Putamen (tissue), 1 donor: ENCODE measurements around the gene CLIP1.
"Not testable (repeated sequence)": the region's sequence is repeated elsewhere in the genome, so short reads cannot be mapped to it uniquely, and the experiment has no call there.

Experiments
- DNase-seq: peaks from one replicate; pipeline ENCODE4 v3.0.0-alpha.2; 2016; ENCODE audit warnings: low spot score

CLIP1 gene

DNA sequence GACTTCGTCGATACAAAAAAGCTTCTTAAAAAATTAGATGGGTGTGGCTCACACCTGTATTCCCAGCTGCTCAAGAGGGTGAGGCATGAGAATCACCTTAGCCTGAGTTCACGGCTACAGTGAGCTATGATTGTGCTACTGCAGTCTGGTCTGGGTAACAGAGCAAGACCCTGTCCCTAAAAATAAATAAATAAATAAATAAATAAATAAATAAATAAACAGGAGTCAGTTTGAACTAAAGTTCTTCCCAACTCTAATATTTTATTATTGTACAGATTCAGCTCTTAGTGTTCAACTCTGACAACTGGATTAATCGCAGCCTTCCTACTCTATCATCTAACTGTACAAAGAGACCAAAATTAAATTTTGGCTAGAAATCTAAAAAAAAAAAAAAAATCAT is 12.7 kb upstream of the CLIP1 start:
- DNase-seq = no peak

DNA sequence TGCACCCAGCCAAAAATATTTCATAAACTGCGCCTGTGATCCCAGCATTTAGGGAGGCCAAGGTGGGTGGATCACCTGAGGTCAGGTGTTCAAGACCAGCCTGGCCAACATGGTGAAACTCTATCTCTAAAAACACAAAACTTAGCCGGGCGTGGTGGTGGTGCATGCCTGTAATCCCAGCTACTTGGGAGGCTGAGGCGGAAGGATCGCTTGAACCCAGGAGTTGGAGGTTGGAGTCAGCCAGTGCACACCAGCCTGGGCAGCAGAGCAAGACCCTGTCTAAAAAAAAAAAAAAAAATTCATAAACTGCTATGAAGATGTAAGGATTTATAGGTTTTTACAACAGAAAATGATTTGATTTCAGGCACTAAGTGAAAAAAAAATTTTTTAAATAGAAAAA is 6.6 kb upstream of the CLIP1 start:
- not testable (repeated sequence) for DNase-seq

DNA sequence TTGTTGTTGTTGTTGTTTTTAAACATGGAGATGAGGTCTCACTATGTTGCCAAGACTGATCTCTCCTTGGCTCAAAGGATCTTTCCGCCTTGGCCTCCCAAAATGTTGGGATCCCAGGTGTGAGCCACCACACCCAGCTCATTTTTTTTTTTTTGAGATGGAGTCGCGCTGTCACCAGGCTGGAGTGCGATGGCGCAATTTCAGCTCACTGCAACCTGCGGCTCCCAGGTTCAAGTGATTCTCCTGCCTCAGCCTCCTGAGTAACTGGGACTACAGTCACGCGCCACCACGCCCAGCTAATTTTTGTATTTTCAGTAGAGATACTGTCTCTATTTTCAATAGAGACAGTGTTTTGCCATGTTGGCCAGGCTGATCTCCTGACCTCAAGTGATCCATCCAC is 4.9 kb upstream of the CLIP1 start:
- DNase-seq = no peak

DNA sequence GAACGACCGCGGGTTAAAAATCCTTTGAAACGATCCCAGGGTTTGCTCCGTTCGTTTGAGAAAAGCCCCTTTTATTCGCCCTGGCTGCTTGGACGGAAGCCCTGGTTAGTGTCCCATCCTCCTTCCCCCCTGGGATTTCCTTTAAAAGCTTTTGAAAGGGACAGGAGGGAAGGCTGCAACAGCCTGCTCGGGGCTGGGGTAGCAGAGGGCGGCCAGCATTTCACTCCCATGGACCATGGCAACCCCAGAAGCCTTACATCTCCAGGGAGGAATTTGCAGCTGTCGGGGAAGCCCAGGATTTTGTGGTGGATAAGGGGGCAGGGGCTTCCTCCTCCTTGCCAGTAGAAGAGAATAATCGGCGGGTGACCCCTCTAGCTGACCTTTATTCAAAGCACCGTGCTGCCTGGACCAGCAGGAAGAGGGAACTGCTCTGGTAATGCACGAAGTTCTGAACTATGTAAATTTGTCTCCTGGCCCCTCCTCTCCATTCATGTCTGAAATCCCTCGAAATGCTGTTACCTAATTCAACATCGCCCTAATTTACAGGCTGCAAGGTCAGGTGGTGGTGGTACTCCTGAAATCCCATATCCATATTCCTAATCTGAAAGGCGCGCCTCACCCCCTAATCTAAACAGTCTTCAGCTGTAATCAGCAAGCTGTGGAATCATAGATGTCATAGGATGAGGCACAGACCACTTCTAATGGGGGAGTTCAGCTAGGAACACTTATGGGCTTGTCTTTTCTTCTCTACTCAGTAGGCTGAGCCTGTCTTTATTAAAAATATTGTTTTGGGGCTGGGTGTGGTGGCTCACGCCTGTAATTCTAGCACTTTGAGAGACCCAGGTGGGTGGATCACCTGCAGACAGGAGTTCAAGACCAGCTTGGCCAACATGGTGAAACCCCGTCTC is 1.0 kb upstream of the CLIP1 start:
- DNase-seq = no peak

DNA sequence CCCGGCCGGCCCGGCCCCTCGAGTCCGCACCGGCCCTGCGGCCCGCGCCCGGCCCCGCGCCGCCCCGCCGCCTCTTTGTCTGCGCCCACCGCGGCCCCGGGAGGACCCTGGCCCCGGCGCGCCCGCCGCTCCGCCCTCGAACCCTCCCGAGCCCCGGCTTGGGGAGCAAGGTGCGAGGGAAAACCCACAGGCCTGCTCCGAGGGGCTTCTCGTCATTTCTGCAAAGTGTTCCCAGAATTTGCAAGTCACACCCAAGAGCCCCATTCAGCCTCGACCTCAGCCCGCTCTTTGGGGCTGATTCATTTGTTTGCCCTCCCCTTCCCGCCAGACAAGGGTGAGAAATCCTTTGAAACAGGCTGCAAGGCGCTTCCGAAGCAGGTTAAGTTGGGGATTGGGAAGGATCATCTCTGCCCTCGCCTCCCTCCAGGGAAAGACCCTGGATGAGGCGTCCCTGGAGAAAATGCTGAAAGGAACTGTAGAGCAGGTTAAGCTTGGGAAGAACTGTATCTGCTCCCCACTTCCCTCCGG is 325 bp upstream of the CLIP1 start:
- DNase-seq = no peak

DNA sequence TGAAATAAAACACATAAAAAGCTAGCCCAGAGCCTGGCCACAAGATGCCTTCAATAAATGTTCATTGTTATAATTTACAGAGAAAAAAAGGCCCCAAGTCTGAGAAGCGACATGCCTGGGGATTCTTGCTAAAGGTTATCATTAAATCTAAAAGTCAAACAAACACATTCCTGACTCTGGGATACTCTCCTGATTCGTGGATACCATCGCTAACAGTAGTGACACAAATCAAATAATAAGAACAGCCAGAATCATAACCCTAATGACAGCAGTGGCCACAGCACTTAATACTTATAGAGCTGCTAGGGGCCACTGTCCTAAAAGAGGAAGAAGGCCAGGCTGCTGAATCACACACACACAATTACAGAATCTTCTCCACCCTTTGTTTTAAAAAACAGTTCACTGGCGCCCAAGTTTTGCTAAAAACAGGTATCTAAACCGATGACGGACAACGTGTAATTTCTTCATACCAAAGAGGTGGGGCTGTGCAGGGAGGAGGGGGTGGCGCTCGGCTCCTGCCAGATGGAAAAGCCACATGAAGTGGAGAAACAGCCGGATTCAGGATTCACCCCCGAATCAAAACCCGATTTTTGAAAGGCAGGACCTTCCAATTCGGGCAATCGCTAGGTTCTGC is 1.2 kb downstream of the CLIP1 start:
- DNase-seq = no peak

DNA sequence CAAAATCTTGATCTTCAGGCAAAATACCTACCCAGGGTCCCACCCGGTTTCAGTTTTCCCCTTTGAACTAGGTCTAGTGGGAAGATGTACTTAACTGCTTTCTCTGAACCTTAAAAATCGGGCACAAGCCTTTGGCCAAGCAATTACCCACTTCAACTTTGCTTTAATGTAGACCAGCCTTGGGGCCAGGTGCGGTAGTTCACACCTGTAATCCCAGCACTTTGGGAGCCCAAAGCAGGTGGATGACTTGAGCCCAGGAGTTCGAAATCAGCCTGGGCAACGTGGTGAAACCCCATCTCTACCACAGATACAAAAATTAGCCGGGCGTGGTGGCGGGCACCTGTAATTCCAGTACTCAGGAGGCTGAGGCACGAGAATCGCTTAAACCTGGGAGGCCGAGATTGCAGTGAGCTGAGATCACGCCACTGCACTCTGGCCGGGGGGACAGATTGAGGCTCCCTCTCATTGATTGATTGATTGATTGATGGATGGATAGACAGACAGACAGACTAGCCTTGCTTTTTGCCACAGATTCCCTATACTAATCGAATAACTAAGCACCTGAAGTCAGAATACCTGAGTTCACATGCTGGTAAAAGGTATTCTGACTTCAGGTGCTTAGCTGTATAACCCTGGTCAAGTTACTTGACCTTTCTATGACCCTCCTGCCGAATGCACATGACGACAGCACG is 1.9 kb downstream of the CLIP1 start:
- DNase-seq = no peak

DNA sequence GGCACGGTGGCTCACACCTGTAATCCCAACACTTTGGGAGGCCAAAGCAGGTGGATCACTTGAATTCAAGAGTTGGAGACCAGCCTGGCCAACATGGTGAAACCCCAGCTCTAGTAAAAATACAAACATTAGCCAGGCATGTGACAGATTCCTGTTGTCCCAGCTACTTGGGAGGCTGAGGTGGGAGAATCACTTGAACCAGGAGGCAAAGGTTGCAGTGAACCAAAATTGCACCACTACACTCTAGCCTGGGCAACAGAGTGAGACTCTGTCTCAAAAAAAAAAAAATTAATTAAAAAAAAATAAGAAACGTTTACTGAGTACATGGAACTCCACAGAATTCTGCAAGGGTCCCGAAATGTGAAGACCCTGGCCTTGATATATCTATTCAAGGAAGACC is 3.4 kb downstream of the CLIP1 start:
- DNase-seq = not testable (repeated sequence)

DNA sequence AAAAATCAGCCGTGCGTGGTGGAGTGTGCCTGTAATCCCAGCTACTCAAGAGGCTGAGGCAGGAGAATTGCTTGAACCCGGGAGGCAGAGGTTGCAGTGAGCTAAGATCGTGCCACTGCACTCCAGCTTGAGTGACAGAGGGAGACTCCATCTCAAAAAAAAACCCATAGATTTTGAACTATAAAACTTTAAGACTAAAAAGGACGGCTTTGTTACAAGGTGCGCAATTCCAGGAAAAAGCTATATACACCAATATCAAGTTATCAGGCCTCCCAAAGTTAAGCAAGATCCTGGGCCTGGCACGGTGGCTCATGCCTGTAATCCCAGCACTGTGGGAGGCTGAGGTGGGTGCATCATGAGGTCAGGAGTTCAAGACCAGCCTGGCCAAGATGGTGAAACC is 6.8 kb downstream of the CLIP1 start:
- not testable (repeated sequence) for DNase-seq

DNA sequence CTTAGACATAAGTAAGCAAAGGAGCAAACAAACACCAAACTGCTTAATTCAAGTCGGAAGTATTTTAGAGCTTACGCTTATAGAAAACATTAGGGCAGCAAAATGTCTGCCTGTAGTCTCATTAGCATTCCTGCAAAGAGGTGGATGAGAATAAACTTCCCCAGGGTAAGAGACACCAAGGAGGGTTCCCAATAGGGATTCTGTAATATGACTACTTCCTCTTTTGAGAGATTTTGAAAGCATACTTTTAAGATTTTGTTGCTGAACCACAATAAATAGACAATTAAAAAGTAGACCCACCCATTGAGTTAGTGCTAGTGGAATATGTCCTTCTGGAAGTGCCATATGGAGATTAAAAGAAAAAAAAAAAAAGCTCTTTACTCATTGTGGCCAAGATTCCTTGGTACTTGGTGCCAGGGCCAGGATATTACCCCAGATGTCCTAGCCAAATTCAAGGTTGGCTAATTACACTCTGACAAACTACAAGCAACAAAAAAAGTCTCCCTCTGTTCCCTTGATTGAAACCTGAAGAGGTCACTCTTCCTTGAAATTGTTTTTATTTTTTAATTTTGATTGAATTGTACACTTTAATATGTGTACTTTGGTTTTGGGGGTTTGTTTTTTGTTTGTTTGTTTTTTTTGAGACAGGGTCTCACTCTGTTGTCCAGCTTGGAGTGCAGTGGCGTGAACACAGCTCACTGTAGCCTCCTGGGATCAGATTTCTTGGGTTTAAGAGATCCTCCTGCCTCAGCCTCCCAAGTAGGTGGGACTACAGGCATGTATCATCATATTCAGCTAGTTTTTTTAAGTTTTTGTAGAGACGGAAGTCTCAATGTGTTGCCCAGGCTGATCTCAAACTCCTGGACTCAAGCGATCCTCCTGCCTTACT is 8.7 kb downstream of the CLIP1 start:
- no peak for DNase-seq

DNA sequence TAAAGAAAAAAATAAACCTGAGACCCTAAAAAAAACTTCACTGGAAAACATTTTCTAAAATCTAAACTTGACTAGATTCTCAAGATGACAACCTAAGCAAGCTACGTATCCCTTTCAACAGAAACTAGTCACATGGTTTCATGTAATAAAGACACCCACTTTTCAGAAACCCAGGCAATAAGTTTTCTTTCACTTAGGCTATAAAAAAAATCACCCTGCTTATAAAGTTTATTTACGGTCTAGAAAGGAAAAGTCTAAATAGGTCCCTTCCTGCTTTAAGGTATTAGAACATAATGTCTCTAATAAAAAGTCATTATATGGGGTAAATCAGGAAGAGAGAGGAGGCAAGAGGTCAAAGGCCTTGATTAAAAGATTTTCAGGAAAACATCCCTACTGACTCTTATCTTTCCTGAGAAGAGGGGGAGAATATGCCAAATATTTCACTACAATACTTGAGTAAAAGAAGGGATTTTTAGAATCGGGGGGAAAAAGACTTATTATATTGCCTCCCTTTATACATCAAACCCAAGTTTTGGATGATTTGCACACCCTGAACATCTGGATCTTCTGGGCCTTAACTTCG is 9.5 kb downstream of the CLIP1 start:
- no peak for DNase-seq

DNA sequence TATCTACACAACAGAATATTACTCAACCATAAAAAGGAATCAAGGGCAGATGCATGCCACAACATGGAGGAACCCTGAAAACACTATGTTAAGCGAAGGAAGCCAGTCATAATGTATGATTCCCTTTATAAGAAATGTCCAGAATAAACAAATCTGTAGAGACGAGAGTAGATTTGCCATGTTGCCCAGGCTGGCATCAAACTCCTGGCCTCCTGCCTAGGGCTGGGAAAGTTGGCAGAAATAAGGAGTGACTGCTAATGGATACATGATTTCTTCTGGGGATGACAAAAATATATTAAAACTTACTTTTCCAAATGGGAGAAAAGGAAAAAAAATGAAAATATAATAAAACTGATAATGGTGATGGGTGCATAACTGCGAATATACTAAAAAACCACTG is 10.9 kb downstream of the CLIP1 start:
- no peak for DNase-seq

DNA sequence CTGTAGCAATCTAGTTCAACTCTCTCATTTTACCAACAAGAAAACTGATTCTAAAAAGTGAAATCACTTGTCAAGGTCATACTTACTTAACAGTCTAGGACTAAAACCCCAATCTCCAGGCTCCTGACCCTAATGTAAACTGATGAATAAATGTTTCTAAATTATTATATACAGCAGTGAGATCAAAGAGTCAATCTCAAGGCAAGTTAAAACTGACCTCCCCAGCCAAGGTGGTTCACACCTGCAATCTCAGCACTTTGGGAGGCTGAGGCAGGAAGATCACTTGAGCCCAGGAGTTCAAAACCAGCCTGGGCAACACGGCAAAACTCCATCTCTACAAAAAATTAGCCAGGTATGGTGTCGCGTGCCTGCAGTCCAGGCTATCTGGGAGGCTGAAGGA is 15.3 kb downstream of the CLIP1 start:
- DNase-seq = no peak

DNA sequence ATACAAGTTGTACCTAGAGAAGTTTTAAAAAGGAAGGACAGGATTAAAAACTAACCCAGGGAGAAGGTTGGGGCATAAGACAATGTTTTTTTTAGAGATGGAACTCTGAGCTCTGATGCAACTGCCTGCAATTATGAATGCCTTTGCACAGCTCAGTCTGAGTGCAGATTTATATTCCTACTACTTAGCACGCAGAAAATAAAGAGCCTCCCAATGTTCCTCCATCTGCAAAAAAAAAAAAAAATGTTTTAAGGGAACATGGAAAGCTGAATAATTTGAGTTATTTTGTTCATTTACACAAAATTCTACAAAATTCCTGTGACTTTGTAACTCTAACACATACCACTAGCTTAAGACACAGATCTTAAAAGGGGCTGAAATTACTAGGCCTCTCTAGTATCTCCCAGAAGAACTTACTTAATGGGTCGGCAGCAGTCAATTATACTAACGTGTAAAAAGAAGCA is 15.7 kb downstream of the CLIP1 start:
- DNase-seq = no peak

DNA sequence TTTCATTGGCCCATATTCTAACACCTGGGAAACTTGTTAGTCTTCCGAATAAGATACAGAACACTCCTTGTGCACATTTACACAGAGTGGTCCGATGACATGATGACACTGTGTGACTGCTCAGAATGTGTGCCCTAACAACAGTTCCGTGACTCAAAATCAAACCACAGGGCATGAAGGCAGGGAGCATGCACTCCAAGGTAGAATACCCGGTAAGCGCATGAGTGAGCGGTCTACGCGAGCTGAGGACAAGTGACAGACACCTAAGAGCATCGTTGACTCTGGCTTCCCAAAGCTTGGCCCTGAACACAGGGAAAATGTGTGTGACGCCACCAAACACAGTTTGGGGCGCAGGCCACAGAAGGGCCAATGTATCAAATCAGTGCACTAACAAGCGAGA is 18.6 kb downstream of the CLIP1 start:
- no peak for DNase-seq

DNA sequence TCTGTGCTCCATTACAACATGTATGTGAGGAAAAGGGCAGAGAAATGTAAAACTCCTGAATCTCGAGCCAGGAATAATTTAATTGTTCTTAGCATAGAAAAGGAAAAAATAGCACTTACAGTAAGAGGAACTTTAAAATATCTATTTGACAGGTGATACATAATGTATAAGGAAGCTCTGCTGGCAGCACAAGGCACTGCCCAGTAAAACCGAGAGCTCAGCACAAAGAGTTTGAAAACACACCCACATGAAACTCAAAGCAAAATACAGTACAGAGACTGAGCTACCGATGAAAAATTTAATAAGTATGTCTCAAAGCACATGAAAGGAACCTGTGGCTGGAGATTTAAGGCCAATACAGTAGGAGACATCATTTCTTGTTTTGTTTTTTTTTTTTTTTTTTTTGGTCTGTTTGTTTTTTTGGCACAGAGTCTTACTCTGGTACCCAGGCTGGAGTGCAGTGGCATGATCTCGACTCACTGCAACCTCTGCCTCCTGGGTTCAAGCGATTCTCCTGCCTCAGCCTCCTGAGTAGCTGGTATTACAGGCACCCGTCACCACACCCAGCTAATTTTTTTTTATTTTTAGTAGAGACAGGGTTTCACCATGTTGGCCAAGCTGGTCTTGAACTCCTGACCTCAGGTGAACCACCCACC is 19.2 kb downstream of the CLIP1 start:
- no peak for DNase-seq

DNA sequence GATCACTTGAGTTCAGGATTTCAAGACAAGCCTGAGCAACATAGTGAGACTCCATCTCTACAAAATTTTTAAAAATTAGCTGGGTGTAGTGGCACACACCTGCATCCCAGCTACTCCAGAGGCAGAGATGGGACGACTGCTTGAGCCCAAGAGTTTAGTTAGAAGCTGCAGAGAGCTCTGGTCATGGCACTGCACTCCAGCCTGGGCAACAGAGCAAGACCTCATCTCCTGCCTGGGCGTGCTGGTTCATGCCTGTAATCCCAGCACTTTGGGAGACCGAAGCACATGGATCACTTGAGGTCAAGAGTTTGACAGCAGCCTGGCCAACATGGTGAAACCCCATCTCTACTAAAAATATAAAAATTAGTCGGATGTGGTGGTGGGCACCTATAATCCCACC is 20.2 kb downstream of the CLIP1 start:
- DNase-seq = no peak

DNA sequence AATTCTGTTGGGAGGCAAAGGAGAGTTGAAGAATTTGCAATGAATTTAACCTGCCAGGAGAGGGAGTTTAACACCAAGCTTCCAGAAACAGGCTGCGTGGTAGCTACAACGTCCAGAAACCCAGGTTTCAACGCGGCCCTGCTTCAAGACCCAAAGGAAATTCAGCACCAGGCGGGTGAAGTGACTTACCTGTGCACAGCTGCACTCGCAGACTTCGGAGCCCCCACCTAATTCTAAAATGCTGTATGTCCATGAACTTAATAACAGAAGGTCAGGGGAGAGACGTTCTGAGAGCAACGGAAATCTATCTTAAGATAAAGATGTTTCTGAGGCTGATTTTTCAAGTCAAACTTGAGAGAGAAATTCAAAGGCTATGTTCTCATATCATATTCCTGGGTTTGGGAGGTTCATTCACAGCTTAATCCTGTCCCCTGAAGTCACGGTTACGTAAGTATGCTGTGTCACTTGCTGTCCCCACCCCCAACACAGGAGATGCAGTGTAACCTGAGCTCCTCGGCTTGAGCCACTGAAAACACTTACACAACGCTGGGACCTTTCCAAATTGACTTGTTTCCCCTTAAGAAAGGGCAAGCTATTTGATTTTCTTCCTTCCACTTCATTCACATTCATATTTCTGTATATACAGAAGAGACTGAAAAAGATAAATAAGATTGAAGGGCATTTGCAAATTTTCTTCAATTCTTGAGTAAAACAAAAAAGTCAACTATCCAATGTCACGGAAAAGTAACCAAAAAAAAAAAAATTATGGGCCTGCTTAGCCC is 22.7 kb downstream of the CLIP1 start:
- DNase-seq = no peak

DNA sequence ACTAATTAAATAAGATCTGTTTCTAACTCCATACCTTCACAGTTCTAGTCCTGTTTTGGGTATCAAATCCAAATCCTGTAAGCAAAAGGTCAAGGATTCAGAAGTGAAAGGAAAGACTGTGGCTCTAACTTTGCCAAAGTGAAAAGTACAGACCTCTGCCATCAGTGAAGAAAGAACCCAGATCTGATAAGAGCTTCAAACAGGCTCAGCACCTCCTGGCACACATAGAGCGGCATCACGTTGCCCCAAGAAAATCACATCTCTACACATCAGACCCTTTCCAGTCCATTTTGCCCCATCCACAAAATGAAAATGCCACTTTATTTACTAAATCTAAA is 23.2 kb downstream of the CLIP1 start:
- no peak for DNase-seq

DNA sequence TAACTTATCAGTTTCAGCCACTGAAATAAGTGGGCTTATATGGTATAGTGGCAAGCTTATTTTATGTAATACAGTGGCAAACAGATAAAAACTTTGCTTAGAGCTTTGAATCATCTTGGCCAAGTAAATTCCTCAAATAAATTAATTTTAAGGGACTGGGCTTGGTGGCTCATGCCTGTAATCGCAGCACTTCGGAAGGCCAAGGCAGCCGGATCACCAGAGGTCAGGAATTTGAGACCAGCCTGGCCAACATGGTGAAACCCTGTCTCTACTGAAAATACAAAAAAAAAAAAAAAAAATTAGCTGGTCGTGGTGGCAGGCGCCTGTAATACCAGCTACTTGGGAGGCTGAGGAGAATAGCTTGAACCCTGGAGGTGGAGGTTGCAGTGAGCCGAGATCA is 24.5 kb downstream of the CLIP1 start:
- not testable (repeated sequence) for DNase-seq
